B cell (primary cell): Measurements from ENCODE around the gene CD28. TPM values are rescaled to one million over a fixed set of nuclear protein-coding genes. Genes with fewer than 3 reads are reported as not detected.
"Not testable (repeated sequence)": the region's sequence is repeated elsewhere in the genome, so short reads cannot be mapped to it uniquely, and the experiment has no call there.

Experiments used
- ATAC-seq: fragments of 200-7000 bp; cut with Tn5 transposase; one replicate; pipeline ENCODE4 v1.10.0; 2021; ENCODE audit warnings: low read depth, mild to moderate bottlenecking, moderate number of reproducible peaks, moderate library complexity
- CTCF ChIA-PET: fragments of 350-600 bp; sonication (Branson Sonifier 250); formaldehyde crosslinking; loops from one replicate; lab custom pipeline; 2021; ENCODE audit warnings: antibody characterized with exemption, inconsistent platforms; lab: Charles Lee
- POLR2A ChIA-PET: fragments of 350-600 bp; sonication (Branson Sonifier 250); formaldehyde crosslinking; loops from one replicate; lab custom pipeline; 2021; ENCODE audit warnings: antibody characterized with exemption; lab: Charles Lee
- DNase-seq: peaks from one replicate; pipeline ENCODE4 v3.0.0; 2013
- H2AFZ ChIP-seq: 2 replicates; pipeline ENCODE4 v1.6.1; 2012; ENCODE audit warnings: mild to moderate bottlenecking, low read depth, low read length; ENCODE audit not compliant: insufficient read depth, poor library complexity, severe bottlenecking
- H3K27ac ChIP-seq, 2 donors: 1 replicate in 1 of 2; 2 replicates in 1 of 2; pipeline ENCODE4 v1.5.1; 2012 to 2013; ENCODE audit warnings: low read length in 2 of 2, mild to moderate bottlenecking in 2 of 2, moderate library complexity in 1 of 2
- H3K27me3 ChIP-seq, 4 experiments: fragments of 200-600 bp in 1 of 4; sonication (generic) in 1 of 4; replicated peaks in 1 of 4; 1 replicate in 2 of 4; 2 replicates in 2 of 4; pipeline versions ENCODE4 v1.6.1 to v1.7.0; 2013 to 2016; ENCODE audit warnings: low read length in 3 of 4, mild to moderate bottlenecking in 2 of 4, mixed read lengths in 1 of 4, moderate library complexity in 1 of 4; ENCODE audit not compliant: insufficient read depth in 4 of 4, control insufficient read depth in 3 of 4; ENCODE audit errors: control extremely low read depth in 1 of 4
- H3K36me3 ChIP-seq, 2 experiments: replicated peaks in 1 of 2; 1 replicate in 1 of 2; 2 replicates in 1 of 2; pipeline versions ENCODE4 v1.6.1 to v1.7.1; 2013; ENCODE audit warnings: low read length in 1 of 2; ENCODE audit not compliant: insufficient read depth in 2 of 2, control insufficient read depth in 1 of 2; ENCODE audit errors: control extremely low read depth in 1 of 2, extremely low read depth in 1 of 2
- H3K4me1 ChIP-seq, 2 donors: fragments of 200-600 bp in 1 of 2; sonication (generic) in 1 of 2; 1 replicate in 1 of 2; 2 replicates in 1 of 2; pipeline versions ENCODE4 v1.5.1 to v1.6.1; 2013 to 2017; ENCODE audit warnings: low read length in 2 of 2; ENCODE audit not compliant: control insufficient read depth in 2 of 2, insufficient read depth in 2 of 2
- H3K4me2 ChIP-seq: replicated peaks from 2 replicates; pipeline ENCODE3; 2012; ENCODE audit warnings: mild to moderate bottlenecking, low read depth, low read length; ENCODE audit not compliant: poor library complexity, severe bottlenecking
- H3K4me3 ChIP-seq, 5 experiments: fragments of 200-600 bp in 1 of 5; sonication (generic) in 1 of 5; 1 replicate in 3 of 5; 2 replicates in 2 of 5; pipeline versions ENCODE4 v1.5.1 to v1.7.0; 2011 to 2016; ENCODE audit warnings: low read length in 4 of 5, mild to moderate bottlenecking in 4 of 5, low read depth in 2 of 5, control low read depth in 1 of 5, moderate library complexity in 1 of 5; ENCODE audit not compliant: insufficient read depth in 1 of 5; ENCODE audit errors: control extremely low read depth in 1 of 5, extremely low read depth in 1 of 5
- H3K79me2 ChIP-seq: fragments of 200-600 bp; sonication (generic); one replicate; pipeline ENCODE4 v1.6.0; 2016; ENCODE audit warnings: low read length; ENCODE audit not compliant: control insufficient read depth, insufficient read depth
- H3K9ac ChIP-seq: fragments of 200-600 bp; sonication (generic); 2 replicates; pipeline ENCODE4 v1.6.1; 2017; ENCODE audit warnings: mild to moderate bottlenecking, low read length, moderate library complexity
- H3K9me3 ChIP-seq, 3 donors: one replicate each; pipeline versions ENCODE4 v1.6.1 to v1.7.1; 2013; ENCODE audit warnings: low read length in 2 of 3; ENCODE audit not compliant: control insufficient read depth in 2 of 3, insufficient read depth in 1 of 3; ENCODE audit errors: control extremely low read depth in 1 of 3
- H4K20me1 ChIP-seq: 2 replicates; pipeline ENCODE4 v1.6.0; 2012; ENCODE audit warnings: mild to moderate bottlenecking, low read length; ENCODE audit not compliant: insufficient read depth, control insufficient read depth, poor library complexity, severe bottlenecking
- H3K27ac Mint-ChIP-seq: one replicate; pipeline ENCODE4 v1.8.0; 2021; ENCODE audit warnings: mixed read lengths
- H3K27me3 Mint-ChIP-seq: one replicate; pipeline ENCODE4 v1.8.0; 2021; ENCODE audit warnings: mixed read lengths
- H3K4me1 Mint-ChIP-seq: one replicate; pipeline ENCODE4 v1.8.0; 2021; ENCODE audit warnings: mixed read lengths
- H3K4me3 Mint-ChIP-seq: one replicate; pipeline ENCODE4 v1.8.0; 2021; ENCODE audit warnings: mixed read lengths
- H3K9me3 Mint-ChIP-seq: one replicate; pipeline ENCODE4 v1.8.0; 2022; ENCODE audit warnings: mixed read lengths; ENCODE audit not compliant: insufficient read depth
- EZH2 ChIP-seq: IDR thresholded peaks from 2 replicates; pipeline ENCODE4 v1.6.1; 2012; ENCODE audit warnings: borderline replicate concordance, low read depth, mild to moderate bottlenecking, moderate library complexity, low read length; ENCODE audit not compliant: insufficient read depth, poor library complexity, severe bottlenecking
- WGBS: methylation state at CpG from one replicate; pipeline ENCODE4 v1.1.5; 2013; ENCODE audit warnings: missing lambda C conversion rate; ENCODE audit not compliant: insufficient coverage; 5-methylcytosine and 5-hydroxymethylcytosine counted together
- intact Hi-C: fragments of 100-400 bp; cut with micrococcal nuclease; formaldehyde crosslinking; loops from one replicate; pipeline ENCODE4 v1.10.0; 2022
- polyA plus RNA-seq: library from polyadenylated mRNA; depleted of rRNA; stranded (reverse); fragments of >200 nt; gene quantifications from 2 replicates; pipeline ENCODE4 v1.2.3, GENCODE V29; 2012
- total RNA-seq, 2 donors: library from RNA; stranded (reverse); fragments of 120-200 nt in 1 of 2; gene quantifications; 1 replicate in 1 of 2; 2 replicates in 1 of 2; pipeline versions ENCODE4 v1.2.3 to v1.2.4, GENCODE V29; 2013 to 2022
- TF ChIP-seq, protein P1 (sequence below): fragments of 200-600 bp; IDR thresholded peaks from one replicate; pipeline ENCODE4 v1.8.0; 2022; ENCODE audit warnings: antibody characterized with exemption, mild to moderate bottlenecking

CD28 gene
- total and polyA plus RNA-seq, 2 donors (not counting 1 experiment from before 2014, with no cell fraction given), result 0.18 to 0.37 TPM

DNA sequence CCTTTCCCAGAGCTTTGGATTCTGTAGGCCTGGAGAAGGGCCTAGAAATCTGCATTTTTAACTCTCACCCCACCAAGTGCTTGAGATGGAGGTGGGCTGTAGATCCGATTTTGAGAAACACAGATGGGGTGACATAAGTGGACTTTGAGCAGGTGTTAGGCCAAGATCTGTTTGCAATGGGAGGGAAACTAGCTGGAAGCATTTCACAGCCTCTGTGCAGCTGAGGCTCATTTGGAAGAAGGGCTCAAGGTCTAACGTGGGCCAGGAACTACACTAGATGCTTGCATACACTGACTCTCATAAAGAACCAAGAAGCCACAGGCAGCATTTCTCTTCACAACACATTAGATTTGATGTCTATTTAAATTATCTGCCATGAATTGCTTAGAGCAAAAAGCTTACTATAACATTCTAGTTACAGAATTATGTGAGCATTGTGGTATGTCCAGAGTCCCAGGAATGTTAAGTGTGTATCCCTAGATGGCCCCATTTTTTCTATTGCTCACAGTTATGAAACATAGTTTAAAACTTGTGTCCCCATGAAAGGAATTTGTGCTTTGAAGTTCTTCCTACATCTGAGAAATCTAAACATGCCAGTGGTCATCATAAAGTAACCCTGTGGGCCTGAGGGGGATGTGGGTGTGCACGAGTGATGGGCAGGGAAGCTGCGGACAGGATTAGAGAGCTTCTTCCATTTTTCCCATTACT, 77.2 kb downstream of the CD28 start:
- H3K27ac Mint-ChIP-seq, result no peak overlapping the region
- no peaks in the 10 kb centered on the region for H3K4me1 Mint-ChIP-seq
- POLR2A ChIA-PET, result no interaction called here

DNA sequence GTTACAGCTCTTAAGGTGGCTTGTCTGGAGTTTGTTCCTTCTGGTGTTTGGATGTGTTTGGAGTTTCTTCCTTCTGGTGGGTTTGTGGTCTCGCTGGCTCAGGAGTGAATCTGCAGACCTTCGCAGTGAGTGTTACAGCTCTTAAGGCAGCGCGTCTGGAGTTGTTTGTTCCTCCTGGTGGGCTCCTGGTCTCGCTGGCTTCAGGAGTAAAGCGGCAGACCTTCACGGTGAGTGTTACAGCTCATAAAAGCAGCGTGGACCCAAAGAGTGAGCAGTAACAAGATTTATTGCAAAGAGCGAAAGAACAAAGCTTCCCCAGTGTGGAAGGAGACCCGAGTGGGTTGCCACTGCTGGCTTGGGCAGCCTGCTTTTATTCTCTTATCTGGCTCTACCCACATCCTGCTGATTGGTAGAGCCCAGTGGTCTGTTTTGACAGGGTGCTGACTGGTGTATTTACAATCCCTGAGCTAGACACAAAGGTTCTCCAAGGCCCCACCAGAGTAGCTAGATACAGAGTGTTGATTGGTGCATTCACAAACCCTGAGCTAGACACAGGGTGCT, 78.4 kb downstream of the CD28 start:
- H3K27ac ChIP-seq, H3K9ac ChIP-seq, H3K27ac Mint-ChIP-seq, H3K4me1 Mint-ChIP-seq, H4K20me1 ChIP-seq, H3K79me2 ChIP-seq, H3K36me3 ChIP-seq, ATAC-seq, DNase-seq, H3K9me3 ChIP-seq, intact Hi-C loops, POLR2A ChIA-PET, H3K4me1 ChIP-seq, H2AFZ ChIP-seq, H3K9me3 Mint-ChIP-seq, H3K4me2 ChIP-seq, H3K4me3 ChIP-seq, CTCF ChIA-PET, H3K27me3 ChIP-seq, H3K4me3 Mint-ChIP-seq: not testable (repeated sequence)
- peaks cover 22% of the 10 kb centered on the region for H3K27me3 Mint-ChIP-seq
- WGBS, result 60% methylated on average over 9 of the region's 10 CpGs

More for the DNA sequence above, 77.2 kb downstream of the CD28 start:
- intact Hi-C loops, result no loop called here
- Histone ChIP-seq H3K4me3 (no peak overlapping the region), H3K27me3 (peaks cover 0 to 7% (median 0%) of the 10 kb centered on the region in 4 experiments), H3K9ac (no peak overlapping the region), H3K4me1 (no peaks in the 10 kb centered on the region), H3K27ac (no peak overlapping the region), H3K79me2 (no peaks in the 10 kb centered on the region), H3K9me3 (no peaks in the 10 kb centered on the region), H2AFZ (no peak overlapping the region), H4K20me1 (no peaks in the 10 kb centered on the region), H3K4me2 (no peak overlapping the region), H3K36me3 (no peaks in the 10 kb centered on the region)
- DNase-seq, result no peak
- WGBS, result 90% methylated on average over 2 of the region's 4 CpGs
- CTCF ChIA-PET, result interaction anchor here (1.8 kb wide), 1 partner anchor 23 kb away, joined by 4 read pairs; no protein-coding TSS in a partner anchor
- no peak for TF ChIP-seq EZH2
- TF ChIP-seq, protein P1, sequence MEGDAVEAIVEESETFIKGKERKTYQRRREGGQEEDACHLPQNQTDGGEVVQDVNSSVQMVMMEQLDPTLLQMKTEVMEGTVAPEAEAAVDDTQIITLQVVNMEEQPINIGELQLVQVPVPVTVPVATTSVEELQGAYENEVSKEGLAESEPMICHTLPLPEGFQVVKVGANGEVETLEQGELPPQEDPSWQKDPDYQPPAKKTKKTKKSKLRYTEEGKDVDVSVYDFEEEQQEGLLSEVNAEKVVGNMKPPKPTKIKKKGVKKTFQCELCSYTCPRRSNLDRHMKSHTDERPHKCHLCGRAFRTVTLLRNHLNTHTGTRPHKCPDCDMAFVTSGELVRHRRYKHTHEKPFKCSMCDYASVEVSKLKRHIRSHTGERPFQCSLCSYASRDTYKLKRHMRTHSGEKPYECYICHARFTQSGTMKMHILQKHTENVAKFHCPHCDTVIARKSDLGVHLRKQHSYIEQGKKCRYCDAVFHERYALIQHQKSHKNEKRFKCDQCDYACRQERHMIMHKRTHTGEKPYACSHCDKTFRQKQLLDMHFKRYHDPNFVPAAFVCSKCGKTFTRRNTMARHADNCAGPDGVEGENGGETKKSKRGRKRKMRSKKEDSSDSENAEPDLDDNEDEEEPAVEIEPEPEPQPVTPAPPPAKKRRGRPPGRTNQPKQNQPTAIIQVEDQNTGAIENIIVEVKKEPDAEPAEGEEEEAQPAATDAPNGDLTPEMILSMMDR, result no peak
- H3K9me3 Mint-ChIP-seq, result no peaks in the 10 kb centered on the region
- peaks cover 22% of the 10 kb centered on the region for H3K27me3 Mint-ChIP-seq
- ATAC-seq, result no peak
- H3K4me3 Mint-ChIP-seq, result no peak overlapping the region

GRCh38 chr2:203785391-203786110, 79.1 kb downstream of the CD28 start:
- H3K4me1 Mint-ChIP-seq, H3K27ac Mint-ChIP-seq, H3K27ac ChIP-seq, H3K4me3 ChIP-seq, H3K4me2 ChIP-seq, H3K4me3 Mint-ChIP-seq, H3K9ac ChIP-seq, H3K9me3 Mint-ChIP-seq, POLR2A ChIA-PET, DNase-seq, H3K4me1 ChIP-seq, H3K36me3 ChIP-seq, H3K9me3 ChIP-seq, H4K20me1 ChIP-seq, CTCF ChIA-PET, ATAC-seq, H3K79me2 ChIP-seq, intact Hi-C loops, H2AFZ ChIP-seq: not testable (repeated sequence)
- peaks cover 0 to 10% (median 0%) of the 10 kb centered on the region in 4 experiments for H3K27me3 ChIP-seq
- WGBS, result over 99% methylated on average over 30 of the region's 43 CpGs
- H3K27me3 Mint-ChIP-seq, result peaks cover 29% of the 10 kb centered on the region
